Fibroblast of lung (primary cell): ENCODE results near the gene PPP1R9B.

Experiments
- EZH2 ChIP-seq: IDR thresholded peaks from 2 replicates; pipeline ENCODE4 v1.5.1; 2012; ENCODE audit warnings: low read length, control low read depth, mild to moderate bottlenecking; ENCODE audit errors: missing control alignments
- TF ChIP-seq, protein P1 (sequence below), 2 donors: IDR thresholded peaks in 1 of 2; conservative IDR thresholded peaks in 1 of 2; 1 replicate in 1 of 2; 2 replicates in 1 of 2; pipeline ENCODE4 v1.5.1; 2011 to 2012; ENCODE audit warnings: low read length in 2 of 2, control low read depth in 1 of 2, inconsistent platforms in 1 of 2, low read depth in 1 of 2, mild to moderate bottlenecking in 1 of 2

DNA sequence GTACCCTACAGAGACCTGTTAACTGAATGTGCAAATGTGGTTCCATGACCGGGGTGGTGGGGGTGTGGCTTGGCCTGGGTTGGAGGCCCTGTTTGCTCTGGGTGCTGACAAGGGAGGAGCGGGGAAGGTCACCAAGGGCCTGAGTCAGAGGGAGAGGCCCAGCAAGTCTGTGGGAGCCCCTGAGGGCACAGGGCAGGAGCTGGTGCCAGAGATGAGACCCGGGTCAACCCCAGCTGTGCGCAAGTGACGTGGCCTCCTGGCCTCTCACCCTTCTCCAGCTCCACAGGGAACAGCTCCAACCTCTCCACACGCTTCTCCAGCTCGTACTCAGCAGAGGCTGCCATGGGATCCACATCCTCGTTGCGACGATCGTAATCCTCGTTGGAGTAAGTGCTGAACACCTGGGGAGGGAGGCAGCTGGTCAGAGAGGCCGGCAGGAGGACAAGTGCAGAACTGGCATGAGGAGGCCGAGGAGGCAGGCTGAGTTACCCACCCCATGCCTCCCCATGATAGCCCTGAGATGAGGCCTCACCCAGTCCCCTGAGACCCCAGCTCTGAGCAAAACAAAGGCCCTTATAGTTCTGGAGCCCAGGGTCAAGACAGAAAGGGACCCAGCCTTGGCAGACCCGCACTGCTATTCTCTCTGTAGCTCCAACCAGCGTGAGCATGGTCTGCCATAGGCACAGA lies 5.5 kb downstream of the PPP1R9B start:
- TF ChIP-seq, protein P1, sequence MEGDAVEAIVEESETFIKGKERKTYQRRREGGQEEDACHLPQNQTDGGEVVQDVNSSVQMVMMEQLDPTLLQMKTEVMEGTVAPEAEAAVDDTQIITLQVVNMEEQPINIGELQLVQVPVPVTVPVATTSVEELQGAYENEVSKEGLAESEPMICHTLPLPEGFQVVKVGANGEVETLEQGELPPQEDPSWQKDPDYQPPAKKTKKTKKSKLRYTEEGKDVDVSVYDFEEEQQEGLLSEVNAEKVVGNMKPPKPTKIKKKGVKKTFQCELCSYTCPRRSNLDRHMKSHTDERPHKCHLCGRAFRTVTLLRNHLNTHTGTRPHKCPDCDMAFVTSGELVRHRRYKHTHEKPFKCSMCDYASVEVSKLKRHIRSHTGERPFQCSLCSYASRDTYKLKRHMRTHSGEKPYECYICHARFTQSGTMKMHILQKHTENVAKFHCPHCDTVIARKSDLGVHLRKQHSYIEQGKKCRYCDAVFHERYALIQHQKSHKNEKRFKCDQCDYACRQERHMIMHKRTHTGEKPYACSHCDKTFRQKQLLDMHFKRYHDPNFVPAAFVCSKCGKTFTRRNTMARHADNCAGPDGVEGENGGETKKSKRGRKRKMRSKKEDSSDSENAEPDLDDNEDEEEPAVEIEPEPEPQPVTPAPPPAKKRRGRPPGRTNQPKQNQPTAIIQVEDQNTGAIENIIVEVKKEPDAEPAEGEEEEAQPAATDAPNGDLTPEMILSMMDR (conservative IDR thresholded peaks at IDR 0.05 in 1 of 2, IDR thresholded peaks at IDR 0.05 in 1 of 2; ENCODE audit: low read depth in 1 of 2, low read length in 2 of 2) = no peak
- no peak for TF ChIP-seq EZH2
